Endothelial cell of umbilical vein (primary cell): ENCODE results near the gene PYROXD2. TPM values are rescaled to one million over a fixed set of nuclear protein-coding genes. Genes with fewer than 3 reads are reported as not detected.

Experiments used
- BruUV-seq: library from RNA; stranded (reverse); fragments of 400-500 nt; replicated peaks from 2 replicates; lab custom pipeline; 2021; lab: Mats Ljungman, UMichigan
- CTCF ChIA-PET: fragments of 300-600, 350-600 bp; sonication (Branson Sonifier 250); formaldehyde crosslinking; loops from one replicate; lab custom pipeline; 2021; ENCODE audit warnings: antibody characterized with exemption, inconsistent platforms; lab: Charles Lee
- POLR2A ChIA-PET: fragments of 300-600, 350-600 bp; sonication (Branson Sonifier 250); formaldehyde crosslinking; loops from one replicate; lab custom pipeline; 2021; ENCODE audit warnings: antibody characterized with exemption, inconsistent platforms; lab: Charles Lee
- DNase-seq: peaks from one replicate; pipeline ENCODE4 v3.0.0-alpha.2; 2011; ENCODE audit warnings: low read depth, low spot score
- FAIRE-seq: peaks from 2 replicates; lab custom pipeline; 2011; peaks lifted over from hg19 to GRCh38; lab: Jason Lieb, UNC
- H2AFZ ChIP-seq: 2 replicates; pipeline ENCODE4 v1.6.0; 2012; ENCODE audit warnings: low read depth, low read length, control low read depth, inconsistent platforms
- H3K27ac ChIP-seq: 2 replicates; pipeline ENCODE4 v1.5.1; 2011; ENCODE audit warnings: low read depth, mild to moderate bottlenecking, control low read depth, low read length, moderate library complexity; ENCODE audit not compliant: insufficient read depth
- H3K27me3 ChIP-seq, 2 experiments: 2 replicates each; pipeline versions ENCODE4 v1.6.0 to v1.6.1; 2011; ENCODE audit warnings: low read length in 2 of 2, mixed read lengths in 1 of 2; ENCODE audit not compliant: control insufficient read depth in 2 of 2, insufficient read depth in 2 of 2
- H3K36me3 ChIP-seq, 2 experiments: 2 replicates in 1 of 2; 3 replicates in 1 of 2; pipeline ENCODE4 v1.5.1; 2011; ENCODE audit warnings: low read length in 2 of 2, mild to moderate bottlenecking in 1 of 2, moderate library complexity in 1 of 2; ENCODE audit not compliant: control insufficient read depth in 2 of 2, insufficient read depth in 2 of 2; ENCODE audit errors: extremely low read depth in 1 of 2
- H3K4me1 ChIP-seq: 3 replicates; pipeline ENCODE4 v1.5.1; 2011; ENCODE audit warnings: mild to moderate bottlenecking, low read length; ENCODE audit not compliant: control insufficient read depth, insufficient read depth; ENCODE audit errors: extremely low read depth
- H3K4me2 ChIP-seq: 2 replicates; pipeline ENCODE4 v1.6.1; 2011; ENCODE audit warnings: low read length, control low read depth, mixed read lengths; ENCODE audit not compliant: insufficient read depth
- H3K4me3 ChIP-seq, 3 experiments: fragments of 200-600 bp in 1 of 3; sonication (generic), shearing (Covaris generic) in 1 of 3; replicated peaks in 1 of 3; 2 replicates each; pipeline ENCODE4 v1.5.1; 2011 to 2016; ENCODE audit warnings: control low read depth in 3 of 3, low read length in 3 of 3, mild to moderate bottlenecking in 2 of 3, inconsistent platforms in 1 of 3, low read depth in 1 of 3, moderate library complexity in 1 of 3; ENCODE audit not compliant: insufficient read depth in 1 of 3
- H3K79me2 ChIP-seq: 2 replicates; pipeline ENCODE4 v1.6.0; 2012; ENCODE audit warnings: low read length, inconsistent platforms; ENCODE audit not compliant: control insufficient read depth, insufficient read depth
- H3K9ac ChIP-seq: replicated peaks from 2 replicates; pipeline ENCODE3; 2011; ENCODE audit warnings: low read length, control low read depth; ENCODE audit not compliant: insufficient read depth; ENCODE audit errors: extremely low read depth
- H3K9me1 ChIP-seq: replicated peaks from 3 replicates; pipeline ENCODE4 v1.6.0; 2011; ENCODE audit warnings: mild to moderate bottlenecking, low read length; ENCODE audit not compliant: control insufficient read depth, insufficient read depth; ENCODE audit errors: extremely low read depth
- H3K9me3 ChIP-seq: replicated peaks from 2 replicates; pipeline ENCODE4 v1.5.1; 2012; ENCODE audit warnings: low read length, inconsistent platforms; ENCODE audit not compliant: control insufficient read depth, insufficient read depth
- H4K20me1 ChIP-seq: replicated peaks from 2 replicates; pipeline ENCODE3; 2011; ENCODE audit warnings: mild to moderate bottlenecking, low read length; ENCODE audit not compliant: control insufficient read depth, insufficient read depth; ENCODE audit errors: extremely low read depth
- EZH2 ChIP-seq: IDR thresholded peaks from 2 replicates; pipeline ENCODE4 v1.6.1; 2012; ENCODE audit warnings: borderline replicate concordance, low read depth, mild to moderate bottlenecking, moderate library complexity, low read length, inconsistent platforms; ENCODE audit not compliant: severe bottlenecking
- FOS ChIP-seq: IDR thresholded peaks from 2 replicates; pipeline ENCODE4 v1.6.1; 2011; ENCODE audit warnings: mild to moderate bottlenecking, low read length, moderate library complexity, borderline replicate concordance; ENCODE audit not compliant: insufficient read depth
- GATA2 ChIP-seq: IDR thresholded peaks from 2 replicates; pipeline ENCODE4 v1.7.0; 2011; ENCODE audit warnings: low read depth, mild to moderate bottlenecking, moderate library complexity, mixed read lengths, low read length; ENCODE audit not compliant: insufficient read length, insufficient read depth
- JUN ChIP-seq: IDR thresholded peaks from 2 replicates; pipeline ENCODE4 v1.6.1; 2011; ENCODE audit warnings: borderline replicate concordance, low read depth; ENCODE audit not compliant: insufficient read length, insufficient read depth
- MAX ChIP-seq: IDR thresholded peaks from 2 replicates; pipeline ENCODE4 v1.6.1; 2011; ENCODE audit not compliant: insufficient read depth, insufficient read length
- MYC ChIP-seq: IDR thresholded peaks from one replicate; pipeline ENCODE4 v1.6.1; 2011; ENCODE audit warnings: mild to moderate bottlenecking, low read depth, low read length
- POLR2A ChIP-seq: IDR thresholded peaks from 2 replicates; pipeline ENCODE4 v1.6.1; 2012; ENCODE audit warnings: low read depth, mild to moderate bottlenecking, control low read depth, low read length
- POLR2AphosphoS5 ChIP-seq: IDR thresholded peaks from 2 replicates; pipeline ENCODE4 v1.6.1; 2012; ENCODE audit warnings: low read depth, mild to moderate bottlenecking, control low read depth, low read length, moderate library complexity; ENCODE audit not compliant: insufficient read depth
- dilution Hi-C: fragments of 300-500 bp; cut with MboI; formaldehyde crosslinking; loops from one replicate; pipeline ENCODE4 v1.15.0; 2019; ENCODE audit warnings: low sequenced_read_pairs; ENCODE audit not compliant: extremely low pct_ligation_motif_present
- intact Hi-C: fragments of 100-400 bp; cut with micrococcal nuclease; formaldehyde crosslinking; loops from one replicate; pipeline ENCODE4 v1.10.0; 2022
- polyA plus RNA-seq, 4 experiments: library from polyadenylated mRNA; depleted of rRNA in 3 of 4; stranded (reverse) in 3 of 4; unstranded in 1 of 4; fragments of >200 nt; gene quantifications; 2 replicates each; pipeline versions ENCODE4 v1.2.1 to v1.2.3, GENCODE V29; 2011 to 2012; ENCODE audit warnings: missing spikeins in 1 of 4
- total RNA-seq: library from RNA; stranded (reverse); gene quantifications from 2 replicates; pipeline ENCODE4 v1.2.3, GENCODE V29; 2021
- TF ChIP-seq, protein P1 (sequence below), 2 donors: IDR thresholded peaks; 1 replicate in 1 of 2; 2 replicates in 1 of 2; pipeline ENCODE4 v1.5.1; 2011; ENCODE audit warnings: low read length in 2 of 2, mild to moderate bottlenecking in 2 of 2, moderate library complexity in 2 of 2, control low read depth in 1 of 2, inconsistent platforms in 1 of 2, low read depth in 1 of 2; ENCODE audit not compliant: insufficient read depth in 1 of 2; ENCODE audit errors: extremely low read depth in 1 of 2

The PYROXD2 gene
- total and polyA plus RNA-seq, 2 donors (not counting 3 experiments of a cell fraction or from before 2014, with no cell fraction given): 7.0 to 13.7 TPM

GRCh38 chr10:98460837-98461499 lies 46.0 kb upstream of the PYROXD2 start:
- peak overlapping the region; percentile 98 for H3K27ac ChIP-seq
- intact Hi-C loops: loop anchor here (1.0 to 10.0 kb wide), 4 partner anchors 15 to 934 kb away; partner anchors contain the start of genes HPS1 and LOXL4
- no peaks in the 10 kb centered on the region for H3K36me3 ChIP-seq
- FAIRE-seq: peak; percentile 99
- H3K4me2 ChIP-seq: peak overlapping the region; percentile 67
- H3K4me1 ChIP-seq: peaks cover 15% of the 10 kb centered on the region
- H3K9ac ChIP-seq: peak overlapping the region; percentile 72
- peak; percentile 93 for DNase-seq
- H3K4me3 ChIP-seq: no peak overlapping the region
- no peaks in the 10 kb centered on the region for H3K79me2 ChIP-seq
- peak overlapping the region; percentile 76 for H2AFZ ChIP-seq
- ChIA-PET CTCF (interaction anchor here (0.6 to 1.5 kb wide), 12 partner anchors 8 to 1320 kb away, joined by 3 to 9 read pairs (median 4); partner anchors contain the start of gene PYROXD2), POLR2A (interaction anchor here (0.9 to 1.0 kb wide), 2 partner anchors 15 to 46 kb away, joined by 3 to 4 read pairs; partner anchors contain the start of gene PYROXD2)
- no peaks in the 10 kb centered on the region for H3K9me1 ChIP-seq
- H3K27me3 ChIP-seq: no peaks in the 10 kb centered on the region
- TF ChIP-seq POLR2AphosphoS5 (peak; percentile 94), JUN (peak; percentile 100), MAX (no peak), FOS (peak; percentile 100), POLR2A (no peak), GATA2 (peak; percentile 76), MYC (peak; percentile 12), EZH2 (no peak)
- TF ChIP-seq, protein P1, sequence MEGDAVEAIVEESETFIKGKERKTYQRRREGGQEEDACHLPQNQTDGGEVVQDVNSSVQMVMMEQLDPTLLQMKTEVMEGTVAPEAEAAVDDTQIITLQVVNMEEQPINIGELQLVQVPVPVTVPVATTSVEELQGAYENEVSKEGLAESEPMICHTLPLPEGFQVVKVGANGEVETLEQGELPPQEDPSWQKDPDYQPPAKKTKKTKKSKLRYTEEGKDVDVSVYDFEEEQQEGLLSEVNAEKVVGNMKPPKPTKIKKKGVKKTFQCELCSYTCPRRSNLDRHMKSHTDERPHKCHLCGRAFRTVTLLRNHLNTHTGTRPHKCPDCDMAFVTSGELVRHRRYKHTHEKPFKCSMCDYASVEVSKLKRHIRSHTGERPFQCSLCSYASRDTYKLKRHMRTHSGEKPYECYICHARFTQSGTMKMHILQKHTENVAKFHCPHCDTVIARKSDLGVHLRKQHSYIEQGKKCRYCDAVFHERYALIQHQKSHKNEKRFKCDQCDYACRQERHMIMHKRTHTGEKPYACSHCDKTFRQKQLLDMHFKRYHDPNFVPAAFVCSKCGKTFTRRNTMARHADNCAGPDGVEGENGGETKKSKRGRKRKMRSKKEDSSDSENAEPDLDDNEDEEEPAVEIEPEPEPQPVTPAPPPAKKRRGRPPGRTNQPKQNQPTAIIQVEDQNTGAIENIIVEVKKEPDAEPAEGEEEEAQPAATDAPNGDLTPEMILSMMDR (IDR thresholded peaks at IDR 0.05; ENCODE audit: extremely low read depth in 1 of 2, insufficient read depth in 1 of 2, low read depth in 1 of 2, low read length in 2 of 2): no peak
- dilution Hi-C loops: no loop called here
- no peaks in the 10 kb centered on the region for H4K20me1 ChIP-seq
- H3K9me3 ChIP-seq: no peaks in the 10 kb centered on the region
- TSS peak; percentile 94 for BruUV-seq
